ENCODE measurements around the gene DLGAP3. TPM values are rescaled to one million over a fixed set of nuclear protein-coding genes. Genes with fewer than 3 reads are reported as not detected.

Gene DLGAP3
- total RNA-seq, 6 experiments from 2014 or later, result 0.07 TPM; not detected in 5

GRCh38 chr1:34859446-34860200, 69.8 kb downstream of the DLGAP3 start, which contains the start of gene SMIM12:
SMIM12 (minus strand) TSS chr1:34859749; CDS start chr1:34855977, 3,772 bp downstream.
- Mint-ChIP-seq H3K27me3 (ENCODE audit: insufficient read depth) (peaks cover 4% of the 10 kb centered on the region), H3K36me3 (ENCODE audit: low read depth) (peaks cover 13% of the 10 kb centered on the region), H3K4me3 (peak within 1 kb of the TSS; percentile 96), H3K27ac (peak within 1 kb of the TSS; percentile 86), H3K4me1 (ENCODE audit: low read depth) (peaks cover 27% of the 10 kb centered on the region), H3K9me3 (no peaks in the 10 kb centered on the region)
- TF ChIP-seq, protein P1, sequence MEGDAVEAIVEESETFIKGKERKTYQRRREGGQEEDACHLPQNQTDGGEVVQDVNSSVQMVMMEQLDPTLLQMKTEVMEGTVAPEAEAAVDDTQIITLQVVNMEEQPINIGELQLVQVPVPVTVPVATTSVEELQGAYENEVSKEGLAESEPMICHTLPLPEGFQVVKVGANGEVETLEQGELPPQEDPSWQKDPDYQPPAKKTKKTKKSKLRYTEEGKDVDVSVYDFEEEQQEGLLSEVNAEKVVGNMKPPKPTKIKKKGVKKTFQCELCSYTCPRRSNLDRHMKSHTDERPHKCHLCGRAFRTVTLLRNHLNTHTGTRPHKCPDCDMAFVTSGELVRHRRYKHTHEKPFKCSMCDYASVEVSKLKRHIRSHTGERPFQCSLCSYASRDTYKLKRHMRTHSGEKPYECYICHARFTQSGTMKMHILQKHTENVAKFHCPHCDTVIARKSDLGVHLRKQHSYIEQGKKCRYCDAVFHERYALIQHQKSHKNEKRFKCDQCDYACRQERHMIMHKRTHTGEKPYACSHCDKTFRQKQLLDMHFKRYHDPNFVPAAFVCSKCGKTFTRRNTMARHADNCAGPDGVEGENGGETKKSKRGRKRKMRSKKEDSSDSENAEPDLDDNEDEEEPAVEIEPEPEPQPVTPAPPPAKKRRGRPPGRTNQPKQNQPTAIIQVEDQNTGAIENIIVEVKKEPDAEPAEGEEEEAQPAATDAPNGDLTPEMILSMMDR (IDR thresholded peaks at IDR 0.05), result peak; percentile 91
- peak; percentile 93 for DNase-seq

GRCh38 chr1:34858901-34859445, 70.5 kb downstream of the DLGAP3 start:
- DNase-seq, result peak; percentile 48
- peak overlapping the region; percentile 86 for H3K27ac Mint-ChIP-seq
- no peaks in the 10 kb centered on the region for H3K9me3 Mint-ChIP-seq

DNA sequence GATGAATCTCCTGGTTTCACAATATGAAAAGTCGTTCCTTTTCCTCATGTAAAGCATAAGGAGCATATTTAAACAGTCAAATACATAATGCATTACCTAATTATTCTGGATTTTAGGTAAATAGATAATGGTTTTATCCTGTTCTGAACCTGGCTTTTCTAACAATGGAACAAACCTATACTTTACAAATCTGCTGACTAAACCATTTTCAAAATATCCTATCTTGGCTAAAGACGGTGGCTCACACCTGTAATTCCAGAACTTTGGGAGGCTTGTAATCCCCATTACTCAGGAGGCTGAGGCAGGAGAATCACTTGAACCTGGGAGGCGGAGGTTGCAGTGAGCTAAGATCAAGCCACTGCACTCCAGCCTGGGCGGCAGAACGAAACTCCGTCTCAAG, 72.8 kb downstream of the DLGAP3 start:
- Mint-ChIP-seq H3K4me3 (no peak overlapping the region), H3K9me3 (no peaks in the 10 kb centered on the region), H3K27me3 (ENCODE audit: insufficient read depth) (no peaks in the 10 kb centered on the region; the same call in 1 of the 2 replicates), H3K27ac (no peak overlapping the region), H3K4me1 (ENCODE audit: low read depth) (peaks cover 39% of the 10 kb centered on the region), H3K36me3 (ENCODE audit: low read depth) (peaks cover 13% of the 10 kb centered on the region)
- TF ChIP-seq, protein P1 (IDR thresholded peaks at IDR 0.05), result no peak
- no peak for DNase-seq

More at GRCh38 chr1:34858901-34859445, 70.5 kb downstream of the DLGAP3 start:
- Mint-ChIP-seq H3K27me3 (ENCODE audit: insufficient read depth) (peaks cover 2% of the 10 kb centered on the region), H3K4me3 (peak overlapping the region; percentile 96), H3K4me1 (ENCODE audit: low read depth) (peaks cover 27% of the 10 kb centered on the region), H3K36me3 (ENCODE audit: low read depth) (peaks cover 13% of the 10 kb centered on the region)
- TF ChIP-seq, protein P1 (IDR thresholded peaks at IDR 0.05), result no peak

GRCh38 chr1:34852677-34853217, 76.7 kb downstream of the DLGAP3 start:
- Mint-ChIP-seq H3K27ac (peak overlapping the region; percentile 49; the same call in 1 of the 2 replicates), H3K9me3 (no peaks in the 10 kb centered on the region), H3K4me3 (no peak overlapping the region), H3K36me3 (ENCODE audit: low read depth) (peaks cover 11% of the 10 kb centered on the region), H3K4me1 (ENCODE audit: low read depth) (peaks cover 18% of the 10 kb centered on the region), H3K27me3 (ENCODE audit: insufficient read depth) (no peaks in the 10 kb centered on the region; the same call in none of the 2 replicates)
- TF ChIP-seq, protein P1 (IDR thresholded peaks at IDR 0.05), result peak; percentile 98
- peak; percentile 96 for DNase-seq

DNA sequence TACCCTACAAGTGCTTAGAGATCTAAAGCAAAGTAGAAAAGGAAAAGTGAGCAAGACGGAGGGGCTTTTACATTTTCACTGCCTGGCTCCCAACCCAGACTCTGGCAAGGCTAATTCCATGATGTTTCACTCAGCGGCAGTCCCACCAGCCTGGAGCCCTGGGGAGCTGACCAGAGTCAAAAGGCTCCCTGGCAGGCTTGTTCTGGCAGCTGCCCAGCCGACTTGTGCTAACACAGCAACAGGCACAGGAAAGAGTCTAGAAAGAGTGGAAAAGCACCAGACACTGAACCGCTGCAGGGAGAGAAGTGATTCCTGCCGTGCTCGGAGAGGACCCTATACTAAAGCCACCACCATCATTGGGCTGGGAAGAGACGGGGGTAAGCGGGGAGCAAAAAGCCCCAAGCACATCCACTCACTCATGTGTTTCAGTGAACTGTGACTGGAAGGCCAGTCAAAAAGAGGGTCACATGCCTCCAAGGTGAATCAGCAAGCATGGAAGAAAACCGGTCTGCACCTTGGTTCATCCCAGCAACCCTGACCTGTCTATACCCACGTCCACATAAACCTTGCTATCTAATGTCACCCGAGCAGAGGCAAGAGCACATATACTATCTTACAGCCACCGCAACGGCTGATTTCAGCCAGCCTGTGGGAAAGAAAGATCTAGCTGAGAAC, 77.9 kb downstream of the DLGAP3 start:
- peaks cover 11% of the 10 kb centered on the region for H3K36me3 Mint-ChIP-seq (ENCODE audit: low read depth)
- no peak overlapping the region for H3K4me3 Mint-ChIP-seq
- peaks cover 12% of the 10 kb centered on the region for H3K4me1 Mint-ChIP-seq (ENCODE audit: low read depth)
- no peaks in the 10 kb centered on the region; the same call in none of the 2 replicates for H3K27me3 Mint-ChIP-seq (ENCODE audit: insufficient read depth)
- TF ChIP-seq, protein P1 (IDR thresholded peaks at IDR 0.05), result no peak
- no peaks in the 10 kb centered on the region for H3K9me3 Mint-ChIP-seq
- DNase-seq, result no peak
- no peak overlapping the region for H3K27ac Mint-ChIP-seq
